ENCODE data around the gene IL37.

DNA sequence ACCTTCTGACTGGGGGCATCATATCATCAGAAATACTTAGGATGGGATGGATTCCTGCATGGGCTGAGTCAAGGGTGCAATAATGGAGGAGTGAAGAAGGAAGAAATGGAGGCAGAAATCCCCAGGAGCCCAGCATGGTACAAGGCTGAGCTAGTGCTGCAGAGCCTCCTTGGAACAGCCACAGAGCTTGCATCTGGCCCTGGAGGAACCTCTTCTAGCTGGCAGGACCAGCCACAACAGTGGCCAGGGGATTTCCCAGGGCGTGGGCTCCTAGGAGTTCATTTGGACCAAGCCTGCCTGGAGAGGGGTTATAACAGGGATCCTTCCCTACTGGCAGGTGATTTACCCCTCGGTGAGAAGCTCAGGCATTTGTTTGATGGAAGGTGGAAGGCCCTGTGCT lies 4.7 kb upstream of the IL37 start:
- TF ChIP-seq, protein P1, sequence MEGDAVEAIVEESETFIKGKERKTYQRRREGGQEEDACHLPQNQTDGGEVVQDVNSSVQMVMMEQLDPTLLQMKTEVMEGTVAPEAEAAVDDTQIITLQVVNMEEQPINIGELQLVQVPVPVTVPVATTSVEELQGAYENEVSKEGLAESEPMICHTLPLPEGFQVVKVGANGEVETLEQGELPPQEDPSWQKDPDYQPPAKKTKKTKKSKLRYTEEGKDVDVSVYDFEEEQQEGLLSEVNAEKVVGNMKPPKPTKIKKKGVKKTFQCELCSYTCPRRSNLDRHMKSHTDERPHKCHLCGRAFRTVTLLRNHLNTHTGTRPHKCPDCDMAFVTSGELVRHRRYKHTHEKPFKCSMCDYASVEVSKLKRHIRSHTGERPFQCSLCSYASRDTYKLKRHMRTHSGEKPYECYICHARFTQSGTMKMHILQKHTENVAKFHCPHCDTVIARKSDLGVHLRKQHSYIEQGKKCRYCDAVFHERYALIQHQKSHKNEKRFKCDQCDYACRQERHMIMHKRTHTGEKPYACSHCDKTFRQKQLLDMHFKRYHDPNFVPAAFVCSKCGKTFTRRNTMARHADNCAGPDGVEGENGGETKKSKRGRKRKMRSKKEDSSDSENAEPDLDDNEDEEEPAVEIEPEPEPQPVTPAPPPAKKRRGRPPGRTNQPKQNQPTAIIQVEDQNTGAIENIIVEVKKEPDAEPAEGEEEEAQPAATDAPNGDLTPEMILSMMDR (conservative IDR thresholded peaks at IDR 0.05; ENCODE audit: low read depth, low read length) = no peak
- no peak for TF ChIP-seq EZH2 (IDR thresholded peaks at IDR 0.05; ENCODE audit: low read length, unreplicated experiment)
- TF ChIP-seq EZH2phosphoT487 (IDR thresholded peaks at IDR 0.05; ENCODE audit: borderline replicate concordance, low read length) = no peak

Data from PC-3 (cell line).